Peyer's patch (tissue), 4 donors: Measurements from ENCODE around the gene IL22RA2.

Experiments used
- CTCF ChIP-seq, 6 experiments: fragments of 450-650 bp in 4 of 6; fragments of 200-600 bp in 2 of 6; sonication (generic) in 1 of 6; IDR thresholded peaks; one replicate each; pipeline ENCODE4 v1.5.1; 2017 to 2019; ENCODE audit warnings: antibody characterized with exemption in 6 of 6, mild to moderate bottlenecking in 3 of 6, moderate library complexity in 1 of 6
- POLR2A ChIP-seq, 2 donors: fragments of 450-650 bp; IDR thresholded peaks; one replicate each; pipeline ENCODE4 v1.5.1; 2017; ENCODE audit warnings: antibody characterized with exemption in 2 of 2, mild to moderate bottlenecking in 2 of 2, moderate library complexity in 2 of 2

- TF ChIP-seq CTCF (IDR thresholded peaks at IDR 0.05), result no peak
- TF ChIP-seq POLR2A (IDR thresholded peaks at IDR 0.05), result no peak
These were observed 34.8 kb upstream of the IL22RA2 start for GRCh38 chr6:137208279-137208678.
